DMS 273 (cell line): ENCODE data around the gene MOB1A.
"Not testable (repeated sequence)": the region's sequence is repeated elsewhere in the genome, so short reads cannot be mapped to it uniquely, and the experiment has no call there.

Experiments
- DNase-seq: peaks from one replicate; lab custom pipeline; 2025; ENCODE audit not compliant: unreplicated experiment; lab: John Stamatoyannopoulos, UW

Gene MOB1A

GRCh38 chr2:74149570-74150319, 28.9 kb downstream of the MOB1A start:
- no peak for DNase-seq

- no peak for DNase-seq
Observed at GRCh38 chr2:74149247-74149525, 29.5 kb downstream of the MOB1A start.

GRCh38 chr2:74148457-74149246, 30.0 kb downstream of the MOB1A start:
- no peak for DNase-seq

- DNase-seq = peak; percentile 93
Observed at GRCh38 chr2:74147727-74148456, 30.8 kb downstream of the MOB1A start, which contains the start of gene BOLA3. TSS of gene BOLA3 (minus strand) at chr2:74147912. CDS start at chr2:74147874, 38 bp downstream.

- DNase-seq = peak; percentile 42
Observed at GRCh38 chr2:74146929-74147726, 31.6 kb downstream of the MOB1A start.

- peak; percentile 76 for DNase-seq
Observed at GRCh38 chr2:74142340-74142739, 36.3 kb downstream of the MOB1A start.

- no peak for DNase-seq
Observed at GRCh38 chr2:74138600-74139323, 39.9 kb downstream of the MOB1A start.

- DNase-seq = no peak
Observed at GRCh38 chr2:74137651-74138599, 40.8 kb downstream of the MOB1A start.

GRCh38 chr2:74131901-74132300, 46.8 kb downstream of the MOB1A start:
- DNase-seq = no peak

- DNase-seq = no peak
Observed at GRCh38 chr2:74130211-74130995, 48.3 kb downstream of the MOB1A start.

GRCh38 chr2:74128206-74128605, 50.5 kb downstream of the MOB1A start:
- DNase-seq = no peak

- not testable (repeated sequence) for DNase-seq
Observed at GRCh38 chr2:74123955-74124354, 54.7 kb downstream of the MOB1A start.

GRCh38 chr2:74121846-74122245, 56.8 kb downstream of the MOB1A start:
- not testable (repeated sequence) for DNase-seq

- peak; percentile 93 for DNase-seq
Observed at GRCh38 chr2:74119912-74120825, 58.5 kb downstream of the MOB1A start.

GRCh38 chr2:74119339-74119738, 59.3 kb downstream of the MOB1A start:
- peak; percentile 19 for DNase-seq

GRCh38 chr2:74111380-74111779, 67.3 kb downstream of the MOB1A start:
- no peak for DNase-seq

GRCh38 chr2:74110537-74110936, 68.1 kb downstream of the MOB1A start:
- DNase-seq = no peak
